Loucy (cell line): ENCODE measurements around the gene NR2F1.

ENCODE experiments used
- H2AFZ ChIP-seq: fragments of 200-600 bp; sonication (generic); 2 replicates; pipeline ENCODE4 v1.6.0; 2016; ENCODE audit warnings: antibody characterized with exemption, mild to moderate bottlenecking, low read length, moderate library complexity
- H3F3A ChIP-seq: fragments of 200-600 bp; 2 replicates; pipeline ENCODE4 v1.6.0; 2016; ENCODE audit warnings: antibody characterized with exemption, low read depth, mild to moderate bottlenecking
- H3K27me3 ChIP-seq: fragments of 200-600 bp; sonication (generic); 2 replicates; pipeline ENCODE4 v1.6.1; 2014; ENCODE audit warnings: low read length, mild to moderate bottlenecking; ENCODE audit not compliant: insufficient read depth, poor library complexity, severe bottlenecking
- H3K36me3 ChIP-seq: fragments of 200-600 bp; sonication (generic); 2 replicates; pipeline ENCODE4 v1.6.1; 2016; ENCODE audit warnings: low read length; ENCODE audit not compliant: insufficient read depth
- H3K4me1 ChIP-seq: fragments of 200-600 bp; sonication (generic); 2 replicates; pipeline ENCODE4 v1.5.1; 2014; ENCODE audit warnings: low read length, mild to moderate bottlenecking; ENCODE audit not compliant: insufficient read depth, poor library complexity, severe bottlenecking
- H3K4me2 ChIP-seq: fragments of 200-600 bp; sonication (generic); 2 replicates; pipeline ENCODE4 v1.6.0; 2014; ENCODE audit warnings: antibody characterized with exemption, low read length, low read depth, mild to moderate bottlenecking; ENCODE audit not compliant: poor library complexity, severe bottlenecking
- H3K4me3 ChIP-seq: fragments of 200-600 bp; sonication (generic); 2 replicates; pipeline ENCODE4 v1.5.1; 2014; ENCODE audit warnings: low read length, mild to moderate bottlenecking, mixed read lengths; ENCODE audit not compliant: poor library complexity, severe bottlenecking
- H3K79me2 ChIP-seq: fragments of 200-600 bp; sonication (generic); 2 replicates; pipeline ENCODE4 v1.6.1; 2014; ENCODE audit warnings: low read length; ENCODE audit not compliant: insufficient read depth
- H3K9ac ChIP-seq: fragments of 200-600 bp; sonication (generic); 2 replicates; pipeline ENCODE4 v1.6.0; 2014; ENCODE audit warnings: mild to moderate bottlenecking, low read depth, low read length, moderate library complexity; ENCODE audit not compliant: poor library complexity, severe bottlenecking
- H3K9me2 ChIP-seq: fragments of 200-600 bp; sonication (generic); replicated peaks from 2 replicates; pipeline ENCODE4 v1.6.1; 2016; ENCODE audit warnings: low read depth, low read length, mixed read lengths
- H3K9me3 ChIP-seq: fragments of 200-600 bp; sonication (generic); 2 replicates; pipeline ENCODE4 v1.6.1; 2014; ENCODE audit warnings: mild to moderate bottlenecking, antibody characterized with exemption, low read length, low read depth; ENCODE audit not compliant: insufficient read depth
- H4K20me1 ChIP-seq: fragments of 200-600 bp; sonication (generic); 2 replicates; pipeline ENCODE4 v1.6.0; 2014; ENCODE audit warnings: antibody characterized with exemption, low read length, mild to moderate bottlenecking; ENCODE audit not compliant: insufficient read depth, poor library complexity, severe bottlenecking
- EZH2phosphoT487 ChIP-seq: fragments of 200-600 bp; IDR thresholded peaks from 2 replicates; pipeline ENCODE4 v1.6.1; 2018; ENCODE audit warnings: antibody characterized with exemption, mild to moderate bottlenecking, moderate library complexity, borderline replicate concordance
- TF ChIP-seq, protein P1 (sequence below): fragments of 200-600 bp; sonication (generic); conservative IDR thresholded peaks from 2 replicates; pipeline ENCODE4 v1.5.1; 2014; ENCODE audit warnings: mild to moderate bottlenecking, antibody characterized with exemption, low read length

NR2F1 gene

DNA sequence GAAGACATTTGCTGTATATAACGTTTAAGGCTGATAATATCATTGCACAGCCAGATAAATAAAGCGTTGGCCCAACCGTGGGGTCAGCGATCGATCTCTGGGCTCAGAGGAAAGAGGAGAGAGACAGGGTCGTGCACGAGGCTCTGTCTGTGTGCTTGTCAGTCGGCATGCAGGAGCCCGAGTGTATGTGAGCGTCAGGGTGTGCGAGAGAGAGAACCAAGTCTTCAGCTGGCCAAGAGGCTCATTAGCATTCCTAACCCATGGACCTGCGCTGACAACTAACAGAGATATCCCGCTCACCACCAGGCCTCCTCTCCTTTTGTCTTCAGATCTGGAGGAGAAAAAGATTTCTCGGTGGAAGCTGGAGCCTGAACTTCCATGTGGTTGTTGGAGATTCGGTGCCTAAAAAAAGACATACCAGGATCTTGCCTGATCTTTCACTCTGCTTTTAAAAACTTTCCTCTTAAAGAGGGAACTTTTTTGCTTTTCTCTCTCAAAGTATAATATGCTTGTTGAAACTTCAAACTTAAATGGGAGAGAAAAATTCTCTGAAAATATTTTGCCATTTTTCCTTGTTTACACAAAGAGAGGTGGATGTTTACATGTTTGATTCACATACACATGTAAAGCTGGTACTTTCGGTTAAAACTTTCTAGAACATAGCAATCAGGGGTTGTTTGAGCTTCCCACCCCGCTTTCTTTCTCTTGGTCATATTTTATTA, 16.5 kb downstream of the NR2F1 start:
- Histone ChIP-seq H3K9ac (no peak overlapping the region), H3K4me1 (no peaks in the 10 kb centered on the region), H3K4me2 (no peak overlapping the region), H3K79me2 (no peaks in the 10 kb centered on the region), H3K36me3 (no peaks in the 10 kb centered on the region), H3K27me3 (no peaks in the 10 kb centered on the region), H3F3A (no peaks in the 10 kb centered on the region), H4K20me1 (no peaks in the 10 kb centered on the region), H3K4me3 (no peak overlapping the region), H3K9me2 (no peaks in the 10 kb centered on the region), H3K9me3 (no peaks in the 10 kb centered on the region), H2AFZ (no peak overlapping the region)
- TF ChIP-seq EZH2phosphoT487 = no peak
- TF ChIP-seq, protein P1, sequence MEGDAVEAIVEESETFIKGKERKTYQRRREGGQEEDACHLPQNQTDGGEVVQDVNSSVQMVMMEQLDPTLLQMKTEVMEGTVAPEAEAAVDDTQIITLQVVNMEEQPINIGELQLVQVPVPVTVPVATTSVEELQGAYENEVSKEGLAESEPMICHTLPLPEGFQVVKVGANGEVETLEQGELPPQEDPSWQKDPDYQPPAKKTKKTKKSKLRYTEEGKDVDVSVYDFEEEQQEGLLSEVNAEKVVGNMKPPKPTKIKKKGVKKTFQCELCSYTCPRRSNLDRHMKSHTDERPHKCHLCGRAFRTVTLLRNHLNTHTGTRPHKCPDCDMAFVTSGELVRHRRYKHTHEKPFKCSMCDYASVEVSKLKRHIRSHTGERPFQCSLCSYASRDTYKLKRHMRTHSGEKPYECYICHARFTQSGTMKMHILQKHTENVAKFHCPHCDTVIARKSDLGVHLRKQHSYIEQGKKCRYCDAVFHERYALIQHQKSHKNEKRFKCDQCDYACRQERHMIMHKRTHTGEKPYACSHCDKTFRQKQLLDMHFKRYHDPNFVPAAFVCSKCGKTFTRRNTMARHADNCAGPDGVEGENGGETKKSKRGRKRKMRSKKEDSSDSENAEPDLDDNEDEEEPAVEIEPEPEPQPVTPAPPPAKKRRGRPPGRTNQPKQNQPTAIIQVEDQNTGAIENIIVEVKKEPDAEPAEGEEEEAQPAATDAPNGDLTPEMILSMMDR = no peak

DNA sequence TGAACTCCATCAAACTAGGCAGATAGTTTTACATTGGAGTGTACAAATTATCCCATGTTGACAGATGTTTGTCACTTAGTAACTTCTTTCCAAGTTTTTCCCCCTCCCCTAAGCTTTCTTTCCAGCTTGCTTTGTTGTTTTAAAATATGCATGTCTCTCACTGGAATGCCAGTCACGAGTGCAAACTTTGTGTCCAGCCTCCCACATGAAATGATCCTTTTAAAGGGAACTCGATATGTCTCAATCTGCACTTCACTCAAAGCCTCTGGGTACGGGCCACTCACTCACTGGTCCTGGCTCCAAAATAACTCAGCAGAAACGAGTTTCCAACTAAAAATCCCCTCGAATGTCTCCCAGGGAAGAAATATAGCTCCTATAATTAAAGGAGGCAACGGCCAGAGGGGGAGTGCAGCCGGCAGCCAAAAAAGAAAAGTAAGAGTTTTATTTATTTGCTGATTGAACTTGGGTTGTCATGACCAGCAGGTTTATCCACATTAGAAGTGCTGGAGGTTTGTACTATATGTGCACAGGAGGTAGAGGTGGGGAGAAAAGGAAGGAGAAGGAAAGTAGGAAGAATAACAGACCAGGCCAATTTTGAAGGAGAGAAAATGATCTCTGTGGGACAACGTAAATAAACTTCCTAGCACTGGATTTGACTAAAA, 17.5 kb downstream of the NR2F1 start:
- TF ChIP-seq EZH2phosphoT487 = no peak
- TF ChIP-seq, protein P1 = no peak
- no peaks in the 10 kb centered on the region for H4K20me1 ChIP-seq
- H3K27me3 ChIP-seq = no peaks in the 10 kb centered on the region
- no peak overlapping the region for H3K9ac ChIP-seq
- H3K9me2 ChIP-seq = no peaks in the 10 kb centered on the region
- H3K4me2 ChIP-seq = no peak overlapping the region
- H3K36me3 ChIP-seq = no peaks in the 10 kb centered on the region
- no peaks in the 10 kb centered on the region for H3K4me1 ChIP-seq
- no peak overlapping the region for H2AFZ ChIP-seq
- H3K4me3 ChIP-seq = no peak overlapping the region
- no peaks in the 10 kb centered on the region for H3K79me2 ChIP-seq
- H3K9me3 ChIP-seq = no peaks in the 10 kb centered on the region
- H3F3A ChIP-seq = no peaks in the 10 kb centered on the region

DNA sequence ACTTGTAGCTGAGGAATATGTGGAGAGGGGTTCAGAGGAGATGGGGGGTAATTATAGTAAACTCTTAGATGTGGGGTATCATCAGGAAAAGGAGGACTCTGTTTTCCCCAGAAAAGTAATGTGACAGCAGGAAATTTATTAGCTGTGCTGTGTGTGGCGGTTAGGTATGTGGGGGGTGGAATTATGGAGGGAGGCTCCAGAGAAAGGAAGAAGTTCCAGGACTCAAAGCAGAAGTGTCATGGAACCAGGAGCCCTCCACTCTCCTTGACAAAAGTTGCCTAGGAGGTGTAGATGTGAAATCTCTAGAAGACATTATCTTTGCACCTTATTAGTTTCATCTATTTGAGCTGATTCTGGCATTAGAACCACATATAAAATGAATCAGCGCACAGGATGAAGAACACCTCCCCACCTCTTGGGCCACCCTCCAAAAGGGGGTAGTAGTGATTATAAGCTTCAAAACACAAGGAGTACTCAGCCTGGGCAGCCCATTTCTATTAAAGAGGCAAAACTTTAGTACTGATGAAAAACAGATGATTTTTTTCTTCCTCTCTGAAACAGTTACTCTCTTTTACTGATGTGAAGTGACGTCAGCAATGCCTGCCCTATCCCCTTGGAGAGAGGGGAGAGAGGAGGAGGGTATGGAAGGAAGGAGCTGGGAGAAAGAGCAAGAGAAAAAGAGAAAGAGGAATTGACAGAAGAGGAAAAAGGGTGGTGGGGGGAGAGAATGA, 18.2 kb downstream of the NR2F1 start:
- Histone ChIP-seq H3K4me3 (no peak overlapping the region), H3K9me2 (no peaks in the 10 kb centered on the region), H3K27me3 (no peaks in the 10 kb centered on the region), H3K9ac (no peak overlapping the region), H3K36me3 (no peaks in the 10 kb centered on the region), H2AFZ (no peak overlapping the region), H3K4me2 (no peak overlapping the region), H3K79me2 (no peaks in the 10 kb centered on the region), H3K4me1 (no peaks in the 10 kb centered on the region), H4K20me1 (no peaks in the 10 kb centered on the region), H3K9me3 (no peaks in the 10 kb centered on the region), H3F3A (no peaks in the 10 kb centered on the region)
- TF ChIP-seq, protein P1 = no peak
- TF ChIP-seq EZH2phosphoT487 = no peak
